GM21367 (cell line): ENCODE data around the gene SPN.
"Not testable (repeated sequence)": the region's sequence is repeated elsewhere in the genome, so short reads cannot be mapped to it uniquely, and the experiment has no call there.

Experiments used
- ATAC-seq: cut with Tn5 transposase; IDR thresholded peaks from one replicate; pipeline ENCODE4 v1.9.1; 2021; ENCODE audit not compliant: unreplicated experiment

The SPN gene

DNA sequence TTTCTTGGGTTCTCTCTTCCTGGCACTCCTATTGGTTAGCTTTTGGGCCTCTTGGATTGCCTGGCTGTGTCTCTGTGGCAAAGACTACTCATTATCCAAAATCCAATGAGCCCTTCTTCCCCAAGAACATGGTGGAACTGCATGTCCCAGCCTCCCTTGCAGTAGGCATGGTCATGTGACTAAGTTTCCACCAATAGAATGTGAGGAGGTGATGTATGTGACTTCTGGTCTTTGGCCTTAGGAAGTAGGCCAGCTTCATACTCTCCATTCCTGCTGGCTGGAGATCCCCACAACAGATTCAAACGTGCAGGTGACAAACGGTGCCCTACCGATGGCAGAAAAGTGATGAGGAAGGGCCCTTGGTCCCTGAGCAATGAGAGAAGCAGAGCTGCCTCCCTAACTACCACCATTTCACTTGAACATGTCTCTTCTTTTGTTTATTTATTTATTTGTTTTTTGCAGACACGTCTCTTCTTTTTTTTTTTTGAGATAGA lies 17.3 kb upstream of the SPN start:
- ATAC-seq = no peak

DNA sequence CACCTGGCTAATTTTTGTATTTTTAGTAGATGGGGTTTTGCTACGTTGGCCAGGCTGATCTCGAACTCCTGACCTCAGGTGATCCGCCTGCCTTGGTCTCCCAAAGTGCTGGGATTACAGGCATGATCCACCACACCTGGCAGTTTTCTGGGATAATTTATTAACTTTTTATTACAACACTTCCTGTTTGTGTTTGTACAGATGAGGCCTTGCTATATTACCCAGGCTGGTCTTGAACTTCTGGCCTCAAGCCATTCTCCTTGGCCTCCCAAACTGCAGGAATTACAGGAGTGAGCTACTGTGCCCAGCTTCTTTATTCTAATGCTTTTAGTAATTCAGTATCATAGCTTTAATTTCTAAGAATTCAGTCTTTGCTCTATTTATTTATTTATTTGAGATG lies 16.1 kb upstream of the SPN start:
- ATAC-seq = no peak

DNA sequence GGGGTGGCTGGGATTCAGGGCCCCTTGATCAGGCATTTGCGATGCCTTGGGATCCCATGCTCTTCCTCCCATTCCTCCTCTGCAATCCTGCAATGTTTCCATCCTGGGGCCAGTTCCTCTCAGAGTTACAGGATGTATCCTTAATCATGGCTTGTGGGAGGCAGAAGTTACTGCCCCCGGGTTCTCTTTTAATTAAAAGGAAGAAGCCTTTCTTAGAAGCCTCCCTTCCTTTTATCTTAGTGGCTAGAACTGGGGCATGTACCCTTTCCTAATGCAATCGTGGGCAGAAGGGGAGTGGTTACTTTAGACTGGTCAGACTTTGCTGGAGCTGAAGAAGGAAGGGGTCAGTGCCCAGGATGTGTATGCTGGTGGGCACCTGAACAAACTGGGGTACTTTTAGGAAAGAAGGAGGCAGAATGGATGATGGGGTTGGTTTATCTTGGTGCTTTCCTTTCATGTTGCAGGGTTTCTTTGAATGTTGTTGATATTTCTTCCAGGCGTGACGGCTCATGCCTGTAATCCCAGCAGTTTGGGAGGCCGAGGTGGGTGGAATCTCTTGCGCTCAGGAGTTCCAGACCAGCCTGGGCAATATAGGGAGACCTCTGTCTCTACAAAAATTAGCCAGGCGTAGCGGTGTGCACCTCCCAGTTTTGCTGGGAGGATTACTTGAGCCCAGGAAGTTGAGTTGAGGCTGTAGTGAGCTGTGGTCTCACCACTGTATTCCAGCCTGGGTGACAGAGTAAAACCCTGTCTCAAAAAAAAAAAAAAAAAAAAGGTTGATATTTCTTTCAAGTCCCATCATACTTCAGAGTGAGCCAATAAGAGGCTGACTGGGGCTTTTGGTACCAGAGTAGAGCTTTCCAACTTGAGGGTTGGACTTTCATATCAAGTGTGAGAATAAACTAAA lies 13.2 kb upstream of the SPN start:
- no peak for ATAC-seq

DNA sequence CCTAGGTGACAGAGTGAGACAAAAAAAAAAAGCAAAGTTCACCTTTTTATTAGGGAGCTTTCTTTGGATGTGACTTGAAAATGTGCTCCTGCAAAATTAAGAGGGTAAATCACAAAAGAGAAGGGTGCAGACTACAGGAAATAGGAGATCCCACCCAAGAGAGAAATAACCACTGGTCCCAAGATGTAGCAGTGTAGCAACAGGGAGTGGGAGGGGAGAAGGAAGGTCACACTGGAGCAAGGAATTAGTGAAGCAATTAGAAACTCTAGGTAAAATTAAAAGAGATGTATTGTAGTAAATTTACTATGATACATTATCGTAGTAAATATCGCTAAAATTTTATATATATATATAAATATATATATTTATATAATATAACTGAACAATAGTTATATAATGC lies 12.3 kb upstream of the SPN start:
- no peak for ATAC-seq

DNA sequence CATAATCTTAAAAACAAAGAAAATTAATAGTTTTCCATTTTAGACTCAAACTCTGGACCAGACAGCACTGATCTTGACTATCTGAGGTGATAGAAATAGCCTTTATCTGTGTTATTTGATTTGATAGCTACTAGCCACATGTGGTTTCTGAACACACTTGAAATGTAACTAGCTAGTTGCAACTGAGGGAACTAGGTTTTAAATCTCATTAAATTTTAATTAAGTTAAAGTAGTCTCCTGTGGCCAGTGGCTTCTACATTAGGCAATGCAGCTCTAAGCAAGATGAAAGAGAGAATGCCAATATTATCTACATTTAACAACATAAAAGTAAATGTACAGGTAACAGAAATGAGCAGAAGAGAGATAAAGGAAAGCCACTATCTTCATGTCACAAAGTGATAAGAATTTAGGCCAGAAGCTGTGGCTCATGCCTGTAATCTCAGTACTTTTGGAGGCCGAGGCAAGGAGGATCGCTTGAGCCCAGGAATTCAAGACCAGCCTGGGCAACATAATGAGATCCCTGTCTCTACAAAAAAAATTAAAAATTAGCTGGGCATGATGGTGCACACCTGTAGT lies 11.2 kb upstream of the SPN start:
- no peak for ATAC-seq

DNA sequence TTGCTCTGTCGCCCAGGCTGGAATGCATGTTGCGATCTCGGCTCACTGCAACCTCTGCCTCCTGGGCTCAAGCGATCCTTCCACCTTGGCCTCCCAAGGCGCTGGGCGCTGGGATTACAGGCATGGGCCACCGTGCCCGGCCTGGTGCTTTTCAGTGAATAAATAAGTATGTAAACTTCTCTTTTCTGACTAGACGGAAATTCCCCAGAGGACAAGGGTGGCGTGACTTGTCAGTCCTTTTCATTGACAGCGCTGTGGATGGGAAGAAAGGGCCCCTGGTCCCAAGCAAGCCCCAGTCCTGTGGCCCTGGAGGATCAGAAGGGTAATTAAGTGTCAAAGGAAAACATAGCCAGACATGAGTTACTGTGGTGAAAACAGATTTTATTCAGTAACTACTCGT lies 9.6 kb upstream of the SPN start:
- ATAC-seq = no peak

GRCh38 chr16:29653890-29654289 lies 9.2 kb upstream of the SPN start:
- not testable (repeated sequence) for ATAC-seq

GRCh38 chr16:29656688-29657523 lies 6.1 kb upstream of the SPN start:
- no peak for ATAC-seq

DNA sequence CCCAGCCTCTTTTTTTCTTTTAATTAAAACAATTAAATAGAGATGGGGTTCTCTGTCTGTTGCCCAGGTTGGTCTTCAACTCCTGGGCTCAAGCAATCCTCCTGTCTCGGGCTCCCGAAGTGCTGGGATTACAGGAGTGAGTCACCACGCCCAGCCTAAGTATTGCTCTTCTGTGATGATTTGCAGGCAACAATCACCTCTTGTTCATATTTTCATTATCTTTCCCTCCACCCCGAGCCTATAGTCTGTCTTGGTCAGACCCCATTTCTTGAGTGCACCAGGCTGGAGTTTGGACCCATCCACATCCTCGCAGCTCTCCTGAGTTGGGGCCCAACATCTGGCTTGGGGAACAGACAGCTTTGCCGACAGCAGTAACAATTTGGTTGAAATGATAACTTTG lies 4.3 kb upstream of the SPN start:
- no peak for ATAC-seq

- ATAC-seq = no peak
Observed at GRCh38 chr16:29662000-29662728, 883 bp upstream of the SPN start.

DNA sequence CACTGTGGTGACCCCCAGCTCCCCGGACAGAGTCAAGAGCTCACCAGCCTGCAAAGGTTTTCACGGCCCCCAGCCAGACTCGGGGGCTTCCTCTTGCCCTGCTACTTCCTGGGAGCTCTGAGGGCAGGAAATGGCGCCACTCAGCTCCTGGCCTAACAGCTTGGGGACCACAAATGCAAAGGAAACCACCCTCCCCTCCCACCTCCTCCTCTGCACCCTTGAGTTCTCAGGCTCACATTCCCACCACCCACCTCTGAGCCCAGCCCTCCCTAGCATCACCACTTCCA lies 375 bp upstream of the SPN start:
- no peak for ATAC-seq

GRCh38 chr16:29663807-29664090 lies 702 bp downstream of the SPN start:
- no peak for ATAC-seq

DNA sequence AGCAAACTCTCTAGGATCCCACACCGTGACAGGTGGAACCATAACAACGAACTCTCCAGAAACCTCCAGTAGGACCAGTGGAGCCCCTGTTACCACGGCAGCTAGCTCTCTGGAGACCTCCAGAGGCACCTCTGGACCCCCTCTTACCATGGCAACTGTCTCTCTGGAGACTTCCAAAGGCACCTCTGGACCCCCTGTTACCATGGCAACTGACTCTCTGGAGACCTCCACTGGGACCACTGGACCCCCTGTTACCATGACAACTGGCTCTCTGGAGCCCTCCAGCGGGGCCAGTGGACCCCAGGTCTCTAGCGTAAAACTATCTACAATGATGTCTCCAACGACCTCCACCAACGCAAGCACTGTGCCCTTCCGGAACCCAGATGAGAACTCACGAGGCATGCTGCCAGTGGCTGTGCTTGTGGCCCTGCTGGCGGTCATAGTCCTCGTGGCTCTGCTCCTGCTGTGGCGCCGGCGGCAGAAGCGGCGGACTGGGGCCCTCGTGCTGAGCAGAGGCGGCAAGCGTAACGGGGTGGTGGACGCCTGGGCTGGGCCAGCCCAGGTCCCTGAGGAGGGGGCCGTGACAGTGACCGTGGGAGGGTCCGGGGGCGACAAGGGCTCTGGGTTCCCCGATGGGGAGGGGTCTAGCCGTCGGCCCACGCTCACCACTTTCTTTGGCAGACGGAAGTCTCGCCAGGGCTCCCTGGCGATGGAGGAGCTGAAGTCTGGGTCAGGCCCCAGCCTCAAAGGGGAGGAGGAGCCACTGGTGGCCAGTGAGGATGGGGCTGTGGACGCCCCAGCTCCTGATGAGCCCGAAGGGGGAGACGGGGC lies 1.3 kb downstream of the SPN start:
- no peak for ATAC-seq

GRCh38 chr16:29665294-29666077 lies 2.4 kb downstream of the SPN start:
- no peak for ATAC-seq

GRCh38 chr16:29667322-29667610 lies 4.2 kb downstream of the SPN start:
- not testable (repeated sequence) for ATAC-seq

GRCh38 chr16:29667755-29668154 lies 4.7 kb downstream of the SPN start:
- no peak for ATAC-seq

DNA sequence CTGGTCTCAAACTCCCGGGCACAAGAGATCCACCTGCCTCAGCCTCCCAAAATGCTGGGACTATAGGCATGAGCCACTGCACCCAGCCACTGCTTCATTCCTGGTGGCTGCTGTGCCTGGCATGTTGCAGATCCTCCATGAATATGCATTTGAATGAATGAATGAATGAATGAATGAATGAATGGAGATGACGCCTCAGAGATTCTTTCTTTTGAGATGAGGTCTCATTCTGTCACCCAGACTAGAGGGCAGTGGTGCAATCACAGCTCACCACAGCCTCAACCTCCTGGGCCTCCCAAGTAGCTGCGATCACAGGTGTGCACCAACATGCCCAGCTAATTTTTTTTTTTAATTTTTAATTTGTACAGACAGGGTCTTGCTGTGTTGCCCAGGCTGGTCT lies 5.2 kb downstream of the SPN start:
- no peak for ATAC-seq

DNA sequence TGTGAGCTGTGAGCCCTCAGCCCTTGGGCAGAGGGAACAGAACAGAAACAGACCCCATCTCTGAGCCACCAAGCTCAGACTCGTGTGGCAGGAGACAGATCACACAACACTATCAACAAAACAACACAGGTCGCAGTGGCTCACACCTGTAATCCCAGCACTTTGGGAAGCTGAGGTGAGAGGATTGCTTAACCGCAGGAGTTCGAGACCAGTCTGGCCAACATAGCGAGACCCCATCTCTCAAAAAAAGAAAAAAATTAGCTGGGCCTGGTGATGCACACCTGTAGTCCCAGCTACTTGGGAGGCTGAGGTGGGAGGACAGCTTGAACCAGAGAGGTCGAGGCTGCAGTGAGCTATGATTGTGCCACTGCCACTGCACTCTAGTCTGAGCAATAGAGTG lies 10.5 kb downstream of the SPN start:
- ATAC-seq = no peak

DNA sequence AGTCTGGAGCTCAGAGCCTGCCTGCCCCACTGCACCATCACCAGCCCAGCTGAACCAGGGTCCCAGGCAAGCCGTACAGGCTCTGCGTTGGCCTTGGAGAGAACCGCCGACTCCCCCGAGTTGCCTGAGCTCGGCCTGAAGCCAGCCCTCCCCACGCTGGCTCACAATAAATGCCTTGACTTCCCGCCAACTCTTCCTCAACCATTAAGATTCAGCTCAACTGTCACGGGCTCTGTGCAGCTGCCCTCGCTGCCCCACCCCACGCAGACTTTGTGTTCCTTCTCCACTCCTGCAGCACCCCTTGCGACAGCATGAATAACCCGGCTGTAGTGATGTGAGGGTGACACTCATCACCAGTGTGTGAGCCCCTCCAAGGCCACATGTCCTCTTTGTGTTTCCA lies 11.1 kb downstream of the SPN start:
- ATAC-seq = no peak
